ENCODE data around the gene MAP2K1. TPM values are rescaled to one million over a fixed set of nuclear protein-coding genes. Genes with fewer than 3 reads are reported as not detected.

The MAP2K1 gene
- total RNA-seq, 4 donors from 2014 or later: 50.4 to 112 (median 69.5) TPM

- Histone ChIP-seq H3K9me3 (no peaks in the 10 kb centered on the region), H3K4me3 (peak overlapping the region; percentile 80 to 88 (median 84)), H3K36me3 (no peaks in the 10 kb centered on the region), H3K27ac (peak overlapping the region; percentile 91 to 96 (median 94)), H3K27me3 (no peaks in the 10 kb centered on the region), H3K4me1 (peaks cover 37 to 42% of the 10 kb centered on the region in 2 donors)
- DNase-seq (no peak), ATAC-seq (no peak)
- in situ Hi-C loops (cut with MboI; ENCODE audit: low sequenced_read_pairs in 4 of 4) (loop anchor here (5.0 to 10.0 kb wide), 4 partner anchors 99 to 117 kb away; partner anchors contain the start of genes SNAPC5 (in 2 of the 4), RPL4 (in 1 of the 4) and ZWILCH (in 1 of the 4)), intact Hi-C loops (cut with DNase I; ENCODE audit: low total_unique reads) (loop anchor here (10.0 kb wide), 1 partner anchor 317 kb away; the partner anchor contains the start of gene SMAD6)
- TF ChIP-seq POLR2A (IDR thresholded peaks at IDR 0.05) (no peak), CTCF (IDR thresholded peaks at IDR 0.05 in 4 of 5, conservative IDR thresholded peaks at IDR 0.05 in 1 of 5) (peak in 1 of 5 experiments; percentile 10)
These were observed 1.3 kb downstream of the MAP2K1 start for GRCh38 chr15:66388043-66388363.

- DNase-seq (no peak), ATAC-seq (no peak)
- in situ Hi-C loops (cut with MboI; ENCODE audit: low sequenced_read_pairs in 4 of 4): loop anchor here (5.0 to 10.0 kb wide), 4 partner anchors 99 to 116 kb away; partner anchors contain the start of genes SNAPC5 (in 2 of the 4), RPL4 (in 1 of the 4) and ZWILCH (in 1 of the 4)
- intact Hi-C loops (cut with DNase I; ENCODE audit: low total_unique reads): loop anchor here (10.0 kb wide), 1 partner anchor 316 kb away; the partner anchor contains the start of gene SMAD6
- peak overlapping the region in 2 of 4 donors; percentile 80 to 81 for H3K4me3 ChIP-seq
- H3K4me1 ChIP-seq: peaks cover 38 to 42% of the 10 kb centered on the region in 2 donors
- no peaks in the 10 kb centered on the region for H3K9me3 ChIP-seq
- TF ChIP-seq POLR2A (IDR thresholded peaks at IDR 0.05) (no peak), CTCF (IDR thresholded peaks at IDR 0.05 in 4 of 5, conservative IDR thresholded peaks at IDR 0.05 in 1 of 5) (no peak)
- no peaks in the 10 kb centered on the region for H3K27me3 ChIP-seq
- H3K36me3 ChIP-seq: no peaks in the 10 kb centered on the region
- H3K27ac ChIP-seq: peak overlapping the region in 3 of 4 donors; percentile 48 to 96 (median 91)
These were observed 1.9 kb downstream of the MAP2K1 start for GRCh38 chr15:66388576-66388975.

- in situ Hi-C loops (cut with MboI; ENCODE audit: low sequenced_read_pairs in 4 of 4): loop anchor here (5.0 to 10.0 kb wide), 4 partner anchors 98 to 116 kb away; partner anchors contain the start of genes SNAPC5 (in 2 of the 4), RPL4 (in 1 of the 4) and ZWILCH (in 1 of the 4)
- Histone ChIP-seq H3K27ac (peak overlapping the region; percentile 8 to 91 (median 40)), H3K36me3 (no peaks in the 10 kb centered on the region), H3K4me1 (peaks cover 38 to 42% of the 10 kb centered on the region in 2 donors), H3K9me3 (no peaks in the 10 kb centered on the region), H3K4me3 (no peak overlapping the region), H3K27me3 (no peaks in the 10 kb centered on the region)
- intact Hi-C loops (cut with DNase I; ENCODE audit: low total_unique reads): loop anchor here (10.0 kb wide), 1 partner anchor 316 kb away; the partner anchor contains the start of gene SMAD6
- DNase-seq: no peak
- ATAC-seq: no peak
- TF ChIP-seq POLR2A (IDR thresholded peaks at IDR 0.05) (no peak), CTCF (IDR thresholded peaks at IDR 0.05 in 4 of 5, conservative IDR thresholded peaks at IDR 0.05 in 1 of 5) (no peak)
These were observed 2.6 kb downstream of the MAP2K1 start for GRCh38 chr15:66389098-66389858.

GRCh38 chr15:66389859-66390381 is 3.2 kb downstream of the MAP2K1 start:
- ATAC-seq (no peak), DNase-seq (no peak)
- no peak overlapping the region for H3K4me3 ChIP-seq
- in situ Hi-C loops (cut with MboI; ENCODE audit: low sequenced_read_pairs in 4 of 4): loop anchor here (5.0 to 10.0 kb wide), 4 partner anchors 97 to 115 kb away; partner anchors contain the start of genes SNAPC5 (in 2 of the 4), RPL4 (in 1 of the 4) and ZWILCH (in 1 of the 4)
- H3K4me1 ChIP-seq: peaks cover 38 to 42% of the 10 kb centered on the region in 2 donors
- TF ChIP-seq CTCF (IDR thresholded peaks at IDR 0.05 in 4 of 5, conservative IDR thresholded peaks at IDR 0.05 in 1 of 5): no peak
- no peak for TF ChIP-seq POLR2A (IDR thresholded peaks at IDR 0.05)
- no peaks in the 10 kb centered on the region for H3K9me3 ChIP-seq
- no peaks in the 10 kb centered on the region for H3K27me3 ChIP-seq
- peak overlapping the region in 1 of 4 donors; percentile 91 for H3K27ac ChIP-seq
- intact Hi-C loops (cut with DNase I; ENCODE audit: low total_unique reads): loop anchor here (10.0 kb wide), 1 partner anchor 315 kb away; the partner anchor contains the start of gene SMAD6
- no peaks in the 10 kb centered on the region for H3K36me3 ChIP-seq

All from gastrocnemius medialis (tissue), 4 donors.